COR-L47 (cell line): ENCODE results near the gene HIRA.
A peak's percentile ranks its signal among the peaks of the same experiment; 100 is the strongest.

ENCODE experiments used
- DNase-seq: peaks from one replicate; lab custom pipeline; 2025; lab: John Stamatoyannopoulos, UW

Gene HIRA

DNA sequence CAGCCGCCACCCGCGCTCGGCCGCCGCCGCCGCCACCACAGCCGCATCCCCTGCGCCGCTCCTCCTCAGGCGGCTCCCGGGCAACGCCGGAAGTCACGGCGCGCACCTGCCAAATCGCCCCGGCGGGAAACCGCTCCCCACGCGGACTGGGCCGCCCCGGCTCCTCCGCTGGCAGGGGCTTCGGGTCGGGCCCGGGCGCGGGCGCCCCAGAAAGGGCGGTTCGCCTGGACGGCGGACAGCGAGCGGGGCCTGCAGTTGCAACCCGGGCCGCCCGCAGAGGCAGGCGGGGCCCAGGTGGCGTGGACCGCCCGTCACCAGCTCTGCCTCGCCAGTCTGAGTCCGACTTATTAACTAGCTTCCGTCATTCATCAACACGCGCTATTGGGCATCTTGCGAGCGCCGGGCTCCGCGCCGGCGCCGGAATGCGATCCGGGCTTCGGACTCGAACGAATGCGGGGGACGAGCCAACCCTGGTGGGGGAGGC lies at the start of gene HIRA:
Gene HIRA, minus strand, starts transcription at position 85 of the 484 bp plus-strand sequence. CDS start 257 bp downstream, outside the sequence.
- peak; percentile 81 for DNase-seq

- no peak for DNase-seq
Measured at GRCh38 chr22:19480789-19481188, 49.3 kb upstream of the HIRA start.

- DNase-seq: no peak
Measured at GRCh38 chr22:19480173-19480568, 48.6 kb upstream of the HIRA start.

- DNase-seq: peak; percentile 97
Measured at GRCh38 chr22:19479355-19480172, 48.0 kb upstream of the HIRA start, which contains the start of gene CDC45. Gene CDC45, plus strand, starts transcription at chr22:19479920. Its CDS starts 49 bp downstream, at chr22:19479969.

DNA sequence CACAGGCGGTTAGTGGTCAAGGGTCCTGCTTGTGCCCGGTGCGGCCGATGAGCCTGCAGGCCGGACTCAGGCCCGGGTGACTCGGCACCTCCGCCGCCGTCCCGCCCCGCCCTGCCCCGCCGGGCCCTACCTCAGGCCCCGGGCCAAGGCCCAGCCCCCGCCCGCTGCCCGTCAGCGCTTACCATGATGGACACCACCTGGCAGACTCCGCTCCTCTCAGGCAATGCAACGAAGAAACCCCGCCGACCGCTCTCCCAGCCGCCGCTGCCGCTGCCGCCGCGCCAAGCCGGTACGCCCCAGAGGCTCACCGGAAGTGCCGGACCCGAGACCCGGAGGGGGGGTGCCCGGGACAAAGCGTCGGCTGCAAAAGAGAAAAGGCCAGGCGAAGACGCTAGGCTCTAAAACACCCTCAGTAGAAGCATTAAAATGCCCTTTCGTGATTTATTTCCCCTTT lies 47.4 kb upstream of the HIRA start, which contains the start of gene UFD1:
Gene UFD1, minus strand, starts transcription at position 293 of the 454 bp plus-strand sequence. Its CDS starts 108 bp downstream, at position 185.
- peak; percentile 75 for DNase-seq

DNA sequence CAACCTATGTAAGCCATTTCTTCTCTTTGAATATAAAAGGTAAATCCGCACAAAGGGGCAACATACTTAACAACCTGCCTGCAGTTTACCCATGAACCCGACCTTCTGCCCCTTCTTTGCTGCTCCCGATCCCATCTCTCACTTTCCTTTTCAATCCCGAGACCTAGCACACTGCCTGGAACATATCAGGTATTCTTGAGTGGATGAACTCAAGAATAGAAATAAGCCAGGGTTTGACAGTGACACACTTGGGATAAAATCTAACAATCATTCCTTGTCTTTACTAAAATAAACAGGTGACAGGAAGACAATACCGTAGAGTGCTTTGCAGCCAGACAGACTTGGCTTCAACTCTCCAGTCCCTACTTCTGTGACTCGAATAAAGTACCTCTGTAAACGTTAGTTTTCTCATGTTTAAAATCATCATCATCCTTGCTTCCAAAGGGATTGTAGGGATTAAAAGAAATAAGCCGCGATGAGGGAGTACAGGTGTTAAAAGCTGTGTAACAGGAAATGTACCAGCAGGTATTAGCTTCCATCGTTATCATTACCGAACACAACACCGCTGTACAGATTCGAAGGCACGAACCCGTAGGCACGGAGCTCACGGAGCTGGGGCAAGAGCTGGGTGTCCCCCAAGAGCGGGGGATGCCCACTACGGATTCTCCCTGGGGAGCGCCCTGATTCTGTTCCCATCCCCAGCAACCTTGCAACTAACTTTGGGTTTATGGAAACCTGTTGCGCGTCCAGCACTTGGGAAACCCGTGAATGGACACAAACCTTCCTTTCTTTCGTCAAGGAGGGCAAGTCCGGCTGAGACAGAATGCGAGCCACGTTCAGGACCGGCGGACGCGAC lies 46.7 kb upstream of the HIRA start:
- DNase-seq: no peak

GRCh38 chr22:19477321-19478044 lies 46.0 kb upstream of the HIRA start:
- no peak for DNase-seq

DNA sequence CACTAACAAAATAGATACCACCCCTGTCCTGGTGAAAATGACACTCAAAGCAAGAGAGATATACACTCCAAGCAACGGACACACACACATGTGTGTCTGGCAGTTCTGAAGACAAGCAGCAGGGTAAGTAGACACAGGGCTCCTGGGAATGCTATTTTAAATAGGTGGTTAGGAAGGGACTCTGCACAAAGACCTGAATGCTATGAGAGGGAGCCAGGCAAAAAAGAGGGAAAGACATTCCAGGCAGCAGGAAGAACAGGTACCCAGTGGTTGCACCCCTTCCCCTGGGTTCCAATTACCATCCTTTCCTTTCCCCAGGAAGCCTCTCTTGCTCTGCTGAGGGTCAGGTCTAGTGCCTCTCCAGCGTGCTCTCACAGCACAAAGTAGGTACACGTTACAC lies 44.5 kb upstream of the HIRA start:
- no peak for DNase-seq

GRCh38 chr22:19473578-19473977 lies 42.0 kb upstream of the HIRA start:
- DNase-seq: no peak

DNA sequence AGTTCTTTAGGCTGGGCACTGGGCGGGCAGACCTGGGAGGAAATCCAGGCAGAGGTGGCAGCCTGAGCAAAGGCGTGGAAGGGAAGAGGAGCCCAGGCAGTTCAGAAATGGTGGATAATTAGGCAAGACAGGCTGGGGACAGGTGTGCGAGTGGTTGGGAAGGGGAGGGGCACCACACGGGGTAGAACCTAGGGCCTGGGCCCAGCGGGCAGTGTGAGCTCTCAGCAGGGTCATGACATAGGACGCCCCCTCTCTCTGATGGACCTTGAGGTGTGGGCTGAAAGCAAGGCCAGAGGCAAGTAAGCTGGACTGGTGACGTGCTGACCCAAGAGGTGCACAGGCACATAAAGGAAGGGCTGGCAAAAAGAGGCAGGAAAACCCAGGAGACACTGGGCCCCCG lies 40.7 kb upstream of the HIRA start:
- DNase-seq: no peak

DNA sequence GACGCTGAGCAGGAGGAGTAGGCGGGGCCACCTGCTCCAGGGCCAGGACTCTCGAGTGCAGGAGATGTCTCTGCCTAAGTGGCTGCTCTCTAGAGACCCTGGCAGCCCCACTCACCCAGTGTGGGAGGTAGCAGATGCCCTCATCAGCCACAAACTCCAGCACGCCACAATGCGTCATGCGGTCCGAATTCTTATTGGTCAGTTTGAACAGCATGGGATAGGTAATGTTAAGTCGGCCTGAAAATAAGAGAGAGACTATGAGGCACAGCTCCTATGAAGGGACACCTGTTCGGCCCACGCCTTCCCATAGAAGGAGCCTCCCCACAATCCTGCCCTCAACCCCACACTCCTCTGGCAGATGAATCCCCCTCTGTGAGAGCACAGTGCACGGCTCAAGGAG lies 40.0 kb upstream of the HIRA start:
- DNase-seq: no peak

DNA sequence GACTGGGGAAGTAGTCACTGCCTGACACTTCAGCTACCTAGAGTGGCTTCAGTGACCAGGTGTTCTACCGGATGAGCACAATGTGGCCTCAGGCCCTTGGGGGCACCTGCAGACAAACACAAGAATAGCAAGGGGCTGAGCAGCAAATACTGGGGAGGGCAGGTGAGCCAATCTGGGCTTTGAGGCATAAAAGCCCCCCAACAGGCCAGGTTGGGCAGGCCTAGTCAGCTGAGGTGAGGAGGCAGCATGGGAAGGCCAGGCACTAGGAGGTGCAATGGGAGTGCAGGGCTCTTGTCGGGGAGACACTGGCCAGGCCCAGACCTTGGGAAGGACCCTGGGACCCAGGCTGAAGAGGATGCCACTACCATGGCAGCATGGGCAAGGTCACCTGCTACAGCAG lies 38.5 kb upstream of the HIRA start:
- DNase-seq: no peak

DNA sequence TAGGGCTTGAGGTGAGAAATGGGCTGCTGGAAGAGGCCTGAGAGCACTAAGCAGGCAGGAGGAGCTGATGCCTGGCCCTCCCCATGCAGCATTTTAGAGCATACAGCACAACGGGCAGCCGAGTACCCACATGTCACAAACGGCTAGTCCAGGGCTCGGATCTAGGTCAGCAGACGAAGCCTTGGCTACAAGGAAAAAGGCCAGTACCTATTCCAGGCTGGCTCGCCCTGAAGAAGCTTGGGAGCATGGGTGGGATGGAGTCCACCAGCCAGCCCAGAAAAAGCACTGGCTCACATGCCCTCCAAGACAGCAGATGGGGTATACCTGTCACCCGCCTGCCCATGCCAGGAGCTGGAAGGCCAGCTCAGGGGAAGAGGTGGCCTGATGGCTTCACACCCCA lies 37.9 kb upstream of the HIRA start:
- no peak for DNase-seq

DNA sequence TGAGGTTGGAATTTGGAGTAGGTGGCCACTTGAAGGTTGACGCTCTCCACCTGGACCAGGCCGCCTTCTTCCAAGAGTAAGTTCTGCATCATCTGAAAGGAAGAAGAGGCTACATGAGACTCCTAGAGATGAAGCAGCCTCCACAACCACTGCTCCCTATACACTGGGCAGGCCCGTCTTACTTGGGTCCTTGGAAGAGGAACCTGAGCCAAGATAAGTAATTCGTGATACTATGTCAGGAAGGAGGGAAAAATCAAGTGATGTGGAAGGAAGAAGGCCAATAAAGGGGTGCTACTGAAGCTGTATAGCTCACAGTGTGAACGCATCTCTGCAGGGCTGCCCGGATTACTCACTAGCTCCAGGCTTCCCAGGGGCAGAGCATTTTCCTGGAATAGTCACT lies 36.4 kb upstream of the HIRA start:
- DNase-seq: no peak

DNA sequence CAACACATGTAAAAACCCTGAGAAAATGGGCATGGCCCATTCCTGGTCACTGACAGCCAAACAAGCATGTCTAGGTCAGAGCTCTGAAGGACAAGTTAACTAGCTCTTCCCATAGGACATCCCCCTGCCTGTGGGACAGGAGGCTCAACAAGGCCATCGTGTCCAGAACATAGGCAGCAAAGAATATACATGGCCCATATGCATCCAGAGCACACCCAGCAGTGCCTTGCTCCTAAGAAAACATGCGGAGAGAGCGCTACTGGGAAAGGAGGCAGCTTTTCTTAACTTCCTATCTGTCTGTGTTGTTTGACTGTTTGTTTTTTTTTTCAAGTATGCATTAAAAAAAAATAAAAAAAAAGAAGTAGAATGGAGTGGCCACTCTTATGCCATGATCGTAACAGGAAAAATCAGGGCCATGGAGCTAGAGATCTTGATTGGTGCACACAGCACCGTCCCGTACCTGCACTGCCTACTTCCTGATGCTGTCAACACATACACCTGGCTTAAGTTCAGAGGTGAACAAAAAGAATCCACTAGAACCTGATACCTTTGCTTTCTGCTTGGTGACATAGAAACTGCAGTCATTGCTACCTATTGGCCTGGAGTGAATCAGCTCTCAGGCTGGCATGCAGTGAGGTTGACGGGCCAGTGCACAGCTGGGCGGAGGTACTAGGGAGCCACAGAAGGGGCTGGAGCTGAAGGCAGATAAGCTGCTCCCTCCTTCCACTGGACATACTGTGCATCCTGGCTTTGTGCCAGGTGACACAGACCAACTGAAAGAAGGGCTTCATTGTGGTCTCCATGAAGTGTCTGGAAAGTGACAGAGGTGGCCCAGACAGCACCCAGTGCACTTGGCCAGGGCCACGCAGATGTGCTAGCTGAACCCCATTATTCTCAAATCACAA lies 35.6 kb upstream of the HIRA start:
- no peak for DNase-seq

DNA sequence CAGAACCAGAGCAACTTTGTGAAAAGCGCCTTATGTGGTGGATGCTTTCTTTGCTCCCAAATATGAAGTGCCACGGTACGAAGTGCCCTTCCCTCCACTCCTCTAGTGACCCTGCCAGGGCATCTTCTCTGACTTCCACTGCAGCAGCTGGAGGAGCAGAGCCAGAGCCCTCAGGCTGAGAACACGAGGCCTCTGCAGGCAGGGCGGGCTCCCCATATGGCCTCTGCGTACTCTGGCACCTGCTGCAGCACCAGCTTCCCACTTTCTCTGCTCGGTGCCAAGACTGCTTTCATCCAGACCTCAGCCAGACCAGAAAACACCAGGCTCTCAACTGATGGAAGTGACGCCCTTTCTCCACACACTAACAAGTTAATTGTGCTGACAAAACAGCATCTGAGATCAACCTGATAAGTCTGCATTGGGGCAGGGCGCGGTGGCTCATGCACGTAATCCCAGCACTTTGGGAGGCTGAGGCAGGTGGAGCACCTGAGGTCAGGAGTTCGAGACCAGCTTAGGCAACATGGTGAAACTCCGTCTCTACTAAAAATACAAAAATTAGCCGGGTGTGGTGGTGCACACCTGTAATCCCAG lies 34.7 kb upstream of the HIRA start:
- DNase-seq: no peak

- no peak for DNase-seq
Measured at GRCh38 chr22:19464975-19465374, 33.4 kb upstream of the HIRA start.

GRCh38 chr22:19464546-19464945 lies 33.0 kb upstream of the HIRA start:
- no peak for DNase-seq

- no peak for DNase-seq
Measured at GRCh38 chr22:19463491-19464469, 32.2 kb upstream of the HIRA start.
